NK-92 (cell line): Measurements from ENCODE around the gene LBH.

Source experiments
- DNase-seq: peaks from one replicate; lab custom pipeline; 2025; ENCODE audit not compliant: unreplicated experiment; lab: John Stamatoyannopoulos, UW

The LBH gene

DNA sequence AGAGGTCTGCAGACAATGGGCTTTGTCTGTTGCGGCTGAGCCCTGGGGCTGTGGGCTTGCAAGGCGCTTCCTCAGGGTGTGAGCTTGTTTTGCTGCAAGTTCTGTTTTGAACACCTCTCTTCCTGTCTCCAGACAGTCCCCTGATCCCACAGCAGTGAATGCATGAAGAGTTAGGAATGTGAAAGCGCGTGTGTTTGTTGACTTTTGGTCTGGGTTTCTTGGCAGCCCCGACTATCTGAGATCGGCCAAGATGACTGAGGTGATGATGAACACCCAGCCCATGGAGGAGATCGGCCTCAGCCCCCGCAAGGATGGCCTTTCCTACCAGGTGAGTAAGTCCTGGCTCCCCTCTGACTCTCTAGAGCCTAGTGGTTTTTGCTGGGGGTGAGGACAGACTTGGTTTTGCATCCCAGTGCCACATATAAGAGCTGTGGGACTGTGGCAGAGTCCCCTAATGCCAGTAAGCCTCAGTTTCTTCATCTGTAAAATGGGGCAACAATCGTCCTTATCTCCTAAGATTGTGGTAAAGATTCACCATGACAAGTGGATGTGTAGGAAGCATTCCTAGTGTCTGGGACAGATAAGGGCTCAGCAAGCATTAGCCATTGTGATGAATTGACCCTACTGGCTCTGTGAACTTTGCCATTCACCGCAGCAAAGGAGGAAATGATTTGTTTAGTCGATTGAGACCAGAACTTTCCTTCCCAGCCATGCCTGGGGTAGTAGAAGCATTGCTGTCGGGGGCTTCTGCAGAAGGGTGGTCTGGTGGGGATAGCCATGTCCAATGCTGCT lies 3.0 kb downstream of the LBH start:
- no peak for DNase-seq

DNA sequence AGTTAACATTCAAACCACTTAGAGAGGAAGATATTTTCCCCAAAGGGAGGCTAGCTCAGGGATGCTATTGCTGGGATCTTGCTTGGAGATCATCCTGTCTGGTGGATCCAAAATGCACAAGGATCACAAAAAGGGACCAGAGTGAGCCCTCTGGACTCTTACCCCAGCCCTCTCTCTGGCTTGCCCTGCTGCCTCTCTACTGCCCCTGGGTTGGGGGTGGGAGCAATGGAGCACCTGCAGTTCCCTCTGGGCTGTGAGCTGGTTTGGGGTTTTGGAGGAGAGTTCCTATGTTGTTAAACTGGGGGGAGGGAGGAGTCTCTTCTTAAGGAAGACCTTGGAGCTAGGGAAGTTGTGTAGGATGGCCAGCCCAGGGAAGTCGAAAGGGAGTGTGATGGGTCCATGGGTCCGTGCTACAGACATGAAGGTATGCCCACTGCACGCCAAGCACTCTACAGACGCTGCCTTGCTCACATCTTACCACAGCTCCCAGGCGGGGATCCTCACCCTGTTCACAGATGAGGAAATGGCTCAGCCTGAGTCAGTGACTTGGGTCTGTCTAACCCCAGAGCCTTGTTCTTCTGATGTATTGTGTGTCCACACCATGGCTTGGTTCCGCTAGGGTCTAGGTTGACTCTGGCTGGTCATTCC lies 3.8 kb downstream of the LBH start:
- DNase-seq = no peak

DNA sequence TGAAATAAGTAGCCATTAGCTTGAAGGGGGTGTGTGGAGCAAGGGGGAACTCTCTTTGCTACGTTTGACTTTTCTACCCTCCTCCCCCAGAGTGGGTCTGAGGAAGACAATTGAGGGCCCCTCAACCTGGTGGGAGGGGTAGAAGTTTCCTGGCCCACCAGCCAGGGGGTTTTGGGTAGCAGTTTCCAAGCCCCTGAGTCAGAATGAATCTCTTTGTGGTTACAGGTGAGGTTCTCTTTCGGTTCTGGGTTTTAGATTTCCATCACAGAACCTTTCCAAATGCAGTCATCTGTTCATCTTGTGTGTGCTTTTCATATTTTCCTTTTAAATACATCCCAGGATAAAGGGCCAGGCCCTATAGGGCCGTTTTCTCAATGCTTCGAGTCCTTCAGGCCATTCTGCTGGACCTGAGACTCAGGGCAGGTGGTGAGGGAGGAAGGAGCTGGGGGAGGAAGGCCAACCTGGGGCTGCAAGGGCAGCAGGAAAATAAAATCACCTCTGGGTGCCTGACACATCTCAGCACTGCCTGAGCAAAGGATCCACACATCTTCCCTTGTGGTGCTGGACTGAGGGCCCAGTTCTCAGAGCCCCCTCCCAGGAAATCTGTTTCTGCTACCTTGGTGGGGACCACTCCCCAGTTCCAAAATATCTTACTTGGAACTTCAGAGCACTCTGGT lies 4.7 kb downstream of the LBH start:
- DNase-seq = no peak

DNA sequence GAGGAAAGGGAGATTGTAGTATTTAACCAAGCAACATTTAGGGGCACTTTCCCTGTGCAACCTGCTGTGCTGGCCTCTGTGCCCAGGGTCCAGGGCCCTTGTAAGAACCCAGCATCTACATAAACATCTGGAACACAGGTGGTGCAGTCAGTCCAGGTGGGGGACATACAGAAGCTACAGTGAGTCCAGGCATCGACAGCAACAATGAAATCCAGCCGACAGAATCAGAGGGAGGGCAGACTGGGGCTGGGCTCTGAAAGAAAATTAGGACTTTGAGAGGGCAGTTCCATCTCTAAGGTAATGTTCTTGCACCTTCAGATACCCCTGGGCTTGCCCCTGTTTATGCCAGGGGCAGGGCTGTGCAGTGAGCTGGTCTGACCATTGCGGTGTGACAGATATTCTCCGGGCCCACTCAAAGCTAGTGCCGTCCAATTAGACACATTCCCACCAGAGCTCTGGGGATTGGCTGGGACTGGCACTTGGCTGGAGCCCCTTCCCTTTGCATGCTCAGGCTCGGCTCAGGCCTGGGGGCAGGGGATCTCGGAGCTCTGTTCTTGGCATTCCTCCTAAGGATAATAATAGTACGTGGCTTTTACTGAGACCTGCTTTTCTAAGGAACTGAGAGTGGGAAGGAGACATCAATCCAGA lies 5.4 kb downstream of the LBH start:
- DNase-seq = no peak

DNA sequence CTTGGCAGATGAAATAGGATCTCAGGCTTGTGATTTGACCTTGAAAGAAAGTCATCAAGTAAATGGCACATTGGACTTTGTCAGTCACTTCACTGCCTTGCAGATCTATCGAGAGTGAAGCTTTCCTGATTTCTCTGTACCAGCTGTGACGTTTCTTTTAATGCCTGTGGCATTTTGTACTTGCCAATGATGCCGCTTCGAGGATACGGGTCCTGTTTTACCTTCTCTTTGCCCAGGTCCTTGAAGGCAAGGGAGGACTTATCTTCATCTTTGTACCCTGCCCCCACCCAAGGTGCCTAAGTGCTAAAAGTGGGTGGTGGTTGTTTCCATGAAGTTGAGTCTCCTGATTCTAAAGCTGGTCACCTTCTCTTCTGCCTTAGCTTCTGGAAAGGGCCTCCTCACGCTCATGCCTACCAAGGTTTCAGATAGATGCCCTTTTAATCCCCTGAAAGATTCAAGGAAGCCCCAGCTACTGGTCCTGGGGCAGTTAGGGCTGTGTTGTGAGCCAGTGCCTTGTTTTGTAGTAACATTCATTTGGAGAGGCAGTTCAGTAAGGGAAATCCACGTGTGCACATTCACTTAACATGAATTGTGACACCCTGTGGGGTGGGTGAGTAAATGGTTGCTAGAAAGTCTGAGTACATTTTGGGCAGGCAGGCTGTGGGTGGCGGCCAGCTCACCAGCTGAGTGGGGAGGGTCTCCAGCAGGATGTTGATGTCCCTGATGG lies 6.1 kb downstream of the LBH start:
- DNase-seq = no peak

DNA sequence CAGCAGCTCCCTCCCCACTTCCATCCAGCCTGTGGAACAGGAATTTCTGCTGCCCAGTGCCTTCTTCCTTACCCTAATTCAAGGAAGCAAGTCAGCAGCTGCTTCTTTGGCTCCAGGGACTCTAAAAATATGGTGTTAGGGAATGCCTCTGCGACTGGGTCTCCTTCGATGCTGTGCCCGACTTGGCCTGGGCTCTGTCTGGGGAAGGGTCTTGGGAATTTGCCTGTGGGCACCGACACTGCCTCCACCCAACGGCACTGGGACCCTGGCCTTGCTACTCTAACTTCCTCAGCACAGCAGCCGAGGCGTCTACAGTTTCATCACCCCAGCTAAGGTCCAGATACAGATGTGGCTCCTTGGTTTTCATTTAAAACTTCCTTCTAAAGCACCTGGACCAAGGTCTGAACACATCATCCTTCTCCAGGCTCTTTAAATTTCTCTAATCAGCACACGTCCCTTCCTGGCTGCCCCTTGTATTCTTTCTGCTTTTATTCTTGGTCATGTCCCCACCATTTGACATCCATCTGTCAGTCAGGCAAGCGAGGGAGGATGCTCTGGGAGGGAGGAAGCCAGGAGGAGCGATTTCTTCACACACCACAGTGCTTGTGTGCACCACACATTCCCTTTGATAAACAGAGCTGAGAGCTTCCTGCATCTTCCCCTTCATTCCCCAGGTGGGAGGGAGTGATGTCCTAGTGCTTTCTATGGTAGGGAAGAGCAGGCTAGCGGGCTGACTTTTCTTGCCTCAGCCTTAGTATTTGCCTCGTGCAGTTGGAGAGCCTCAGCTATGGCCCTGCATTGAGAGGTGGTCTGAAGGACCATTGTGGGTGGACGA lies 6.8 kb downstream of the LBH start:
- no peak for DNase-seq

DNA sequence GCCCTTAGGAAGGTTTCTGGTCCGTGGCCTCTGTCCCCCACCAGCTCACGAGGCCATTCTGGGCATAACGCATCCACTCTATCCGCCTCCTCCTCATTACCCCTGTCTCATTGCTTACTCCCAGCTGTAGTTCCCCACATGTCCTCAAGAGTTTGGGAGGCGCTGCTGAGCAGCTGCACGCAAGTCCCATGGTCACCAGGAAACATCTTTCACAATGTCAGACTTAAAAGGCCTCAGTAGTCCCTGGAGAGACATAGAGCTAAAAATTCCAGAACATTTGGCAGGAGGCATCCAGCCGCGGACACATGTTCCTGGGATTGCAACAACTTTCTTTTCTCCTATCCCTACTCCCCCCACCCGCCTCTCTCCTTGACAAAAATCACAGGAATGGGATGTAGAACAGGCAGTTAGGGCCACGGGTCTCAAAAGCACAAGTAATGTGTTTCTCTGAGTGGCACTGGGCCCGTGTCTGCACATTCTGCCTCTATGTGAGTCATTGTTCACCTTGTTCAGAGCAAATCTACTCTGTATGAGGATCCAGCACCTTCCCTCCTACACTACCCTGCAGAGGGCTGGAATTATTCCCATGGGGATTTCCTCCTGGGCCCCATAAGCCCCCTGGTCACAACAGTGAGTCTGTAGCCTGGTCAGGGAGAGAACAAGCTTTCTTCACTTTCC lies 8.1 kb downstream of the LBH start:
- DNase-seq = no peak

DNA sequence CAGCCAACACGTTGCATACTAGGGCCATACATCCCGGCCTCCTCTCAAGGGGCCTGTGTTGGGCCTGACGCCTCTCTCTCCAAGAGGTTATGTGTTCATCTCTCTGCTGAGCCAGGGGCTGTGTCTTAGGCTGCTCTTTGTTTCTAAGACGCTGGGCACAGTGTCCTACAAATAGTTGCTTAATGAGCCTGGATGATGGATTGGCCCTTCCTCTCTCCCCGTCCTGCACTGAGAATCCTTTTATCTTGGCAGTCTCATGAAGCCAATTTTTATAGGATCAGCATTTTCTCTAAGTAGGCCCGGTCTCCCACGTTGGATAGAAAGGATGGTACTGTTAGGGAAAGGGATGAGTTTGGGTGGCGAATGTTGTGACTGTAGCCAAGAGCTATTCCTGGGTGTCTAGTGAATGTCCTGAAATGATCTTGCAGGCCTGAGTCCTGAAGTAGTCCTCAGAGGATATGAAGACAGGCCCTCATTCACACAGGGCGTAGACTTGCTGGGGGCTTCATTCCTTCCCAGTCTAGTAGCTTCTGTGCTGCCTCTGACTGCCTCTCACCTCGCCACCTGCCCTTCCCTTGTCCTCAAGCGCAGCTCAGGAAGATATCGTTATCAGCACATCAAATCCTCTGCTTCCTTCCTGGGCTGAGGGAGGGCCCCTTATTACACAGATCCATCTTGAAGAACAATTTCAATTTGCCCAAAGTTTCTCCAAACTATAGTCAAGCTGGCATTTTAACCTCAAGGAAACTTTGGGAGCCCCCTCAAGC lies 8.8 kb downstream of the LBH start:
- no peak for DNase-seq

DNA sequence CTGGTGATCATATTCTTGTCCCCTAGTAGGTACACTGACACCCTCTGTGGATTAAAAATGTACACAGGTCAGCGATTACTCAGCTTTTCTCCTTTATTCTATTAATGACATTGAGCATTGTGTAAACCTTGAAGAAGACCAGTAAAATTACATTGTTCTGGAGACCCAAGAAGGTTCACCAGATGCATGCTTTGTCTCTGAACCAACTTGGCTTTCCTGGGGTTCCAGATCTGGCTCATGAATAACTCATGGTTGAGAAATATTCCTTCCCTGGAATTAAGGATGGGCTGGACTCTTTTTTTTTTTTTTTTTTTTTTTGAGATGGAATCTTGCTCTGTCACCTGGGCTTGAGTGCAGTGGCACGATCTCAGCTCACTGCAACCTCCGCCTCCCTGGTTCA lies 11.9 kb downstream of the LBH start:
- no peak for DNase-seq

DNA sequence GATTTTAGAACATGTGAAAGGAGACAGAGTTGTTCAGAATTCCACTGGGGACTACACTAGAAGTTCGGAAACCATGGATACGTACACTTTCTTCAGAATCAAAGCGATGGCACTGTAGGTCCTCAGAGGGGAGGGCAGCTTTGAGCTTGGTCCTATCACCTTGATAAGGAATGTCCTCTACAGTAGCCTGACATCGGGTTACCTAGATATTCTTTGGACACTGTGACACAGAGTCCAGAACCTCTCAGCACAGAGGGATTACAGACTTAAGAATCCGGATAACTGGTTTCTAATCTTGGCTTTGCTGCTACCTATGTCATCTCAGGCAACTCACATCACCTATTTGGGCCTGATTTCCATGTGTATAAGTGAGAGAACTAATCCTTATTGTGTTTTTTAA lies 14.0 kb downstream of the LBH start:
- DNase-seq = no peak

DNA sequence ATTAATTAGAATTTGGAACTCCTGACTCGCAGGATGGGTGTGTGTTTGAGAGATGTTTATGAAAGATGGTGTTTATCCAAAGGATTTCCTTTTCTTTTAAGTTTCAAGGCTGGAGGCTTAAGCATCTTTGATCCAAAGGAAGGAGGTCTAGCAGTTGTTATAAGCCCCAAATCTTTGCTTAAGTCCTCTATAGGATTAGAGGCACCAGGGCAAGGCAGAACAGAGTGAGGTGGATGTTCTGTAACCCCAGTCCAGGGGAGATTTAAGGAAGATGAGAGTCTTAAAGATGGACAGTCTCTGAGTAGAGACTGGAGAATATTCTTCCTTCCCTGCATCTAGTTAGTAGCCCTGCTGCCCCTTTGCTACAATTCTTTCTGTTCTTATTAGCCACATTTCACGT lies 17.5 kb downstream of the LBH start:
- DNase-seq = no peak

DNA sequence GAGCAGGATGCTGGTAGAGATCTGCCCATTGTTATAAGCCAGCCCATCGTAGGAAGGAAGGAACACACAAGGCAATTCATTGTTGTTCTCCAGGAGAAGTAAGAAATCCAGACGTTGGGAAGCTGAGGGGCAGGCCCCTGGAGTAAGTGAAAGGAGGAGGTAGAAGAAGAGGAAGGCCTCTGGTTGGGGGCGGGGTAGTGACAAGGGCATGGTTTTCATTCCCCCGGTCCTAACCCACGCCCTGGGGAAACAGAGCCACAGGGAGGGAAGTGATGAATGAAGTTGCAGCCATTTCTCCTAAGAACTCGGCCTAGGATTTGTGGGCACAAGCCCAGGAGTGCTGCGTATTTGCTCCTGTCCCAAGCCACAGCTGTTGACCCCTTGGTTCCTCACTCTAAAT lies 18.0 kb downstream of the LBH start:
- no peak for DNase-seq

DNA sequence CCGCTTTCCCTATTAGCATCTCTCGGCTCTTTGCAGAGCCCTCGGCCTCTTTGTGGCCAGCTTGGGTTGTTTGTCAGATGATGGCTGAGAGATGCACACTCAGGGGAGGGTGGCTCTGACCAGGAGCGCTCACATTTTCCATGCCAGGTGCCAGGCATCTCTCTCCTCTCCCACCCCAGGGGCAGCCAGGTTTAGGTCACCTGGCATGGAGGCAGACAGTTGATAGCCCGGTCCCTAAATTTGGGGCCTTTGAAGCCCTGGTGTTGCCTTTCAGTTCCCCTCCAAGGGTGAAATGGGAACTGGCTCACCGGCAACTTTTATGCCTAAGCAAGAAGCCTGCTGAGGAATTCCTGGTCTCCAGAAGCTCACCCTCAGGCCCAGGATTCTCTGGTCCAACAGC lies 19.1 kb downstream of the LBH start:
- no peak for DNase-seq

DNA sequence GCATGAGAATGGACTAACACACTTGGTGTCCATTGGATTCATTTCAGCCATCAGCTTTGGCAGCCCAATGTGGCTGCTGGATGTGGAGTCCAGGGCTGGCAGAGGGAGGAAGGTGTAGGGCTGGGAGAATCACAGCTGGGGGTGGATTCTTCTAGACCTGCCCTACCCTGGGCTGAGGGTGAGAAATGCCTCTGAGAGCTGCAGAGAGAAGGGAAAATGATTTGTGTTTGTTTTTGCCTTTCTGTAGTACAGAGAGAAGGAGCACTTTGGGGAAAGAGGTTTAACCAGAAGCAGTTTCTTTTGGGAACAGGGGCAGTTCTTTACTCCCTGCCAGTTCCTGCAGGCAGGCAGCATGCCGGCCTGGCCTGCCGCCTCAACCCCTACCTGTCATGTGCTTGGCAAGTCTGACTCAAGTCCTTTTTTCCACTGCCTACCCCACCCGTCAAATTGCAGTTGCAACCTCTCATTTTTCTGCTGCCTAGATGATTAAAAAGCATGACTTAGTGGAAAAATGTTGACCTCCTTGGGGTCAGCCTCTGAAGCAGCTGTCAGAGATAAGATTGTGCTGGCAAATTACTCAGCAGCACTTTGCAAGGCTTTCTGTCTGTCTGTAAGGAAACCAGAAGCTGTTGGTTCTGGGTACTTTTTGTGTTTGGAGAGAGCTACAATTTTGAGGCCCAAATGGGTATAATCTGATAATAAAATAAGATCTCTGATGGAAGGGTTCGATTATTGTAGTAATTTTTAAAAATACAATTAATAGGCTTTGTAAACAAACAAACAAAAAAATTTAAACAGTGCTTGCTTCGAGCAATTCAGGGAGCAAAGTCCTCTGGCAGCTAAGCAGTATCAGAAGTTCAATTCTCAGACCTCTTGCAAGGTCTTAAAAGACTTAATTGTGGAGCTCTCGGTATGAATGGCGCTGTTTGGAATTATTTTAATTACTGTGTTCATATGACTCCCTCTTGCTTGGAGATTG lies 21.7 kb downstream of the LBH start:
- no peak for DNase-seq

DNA sequence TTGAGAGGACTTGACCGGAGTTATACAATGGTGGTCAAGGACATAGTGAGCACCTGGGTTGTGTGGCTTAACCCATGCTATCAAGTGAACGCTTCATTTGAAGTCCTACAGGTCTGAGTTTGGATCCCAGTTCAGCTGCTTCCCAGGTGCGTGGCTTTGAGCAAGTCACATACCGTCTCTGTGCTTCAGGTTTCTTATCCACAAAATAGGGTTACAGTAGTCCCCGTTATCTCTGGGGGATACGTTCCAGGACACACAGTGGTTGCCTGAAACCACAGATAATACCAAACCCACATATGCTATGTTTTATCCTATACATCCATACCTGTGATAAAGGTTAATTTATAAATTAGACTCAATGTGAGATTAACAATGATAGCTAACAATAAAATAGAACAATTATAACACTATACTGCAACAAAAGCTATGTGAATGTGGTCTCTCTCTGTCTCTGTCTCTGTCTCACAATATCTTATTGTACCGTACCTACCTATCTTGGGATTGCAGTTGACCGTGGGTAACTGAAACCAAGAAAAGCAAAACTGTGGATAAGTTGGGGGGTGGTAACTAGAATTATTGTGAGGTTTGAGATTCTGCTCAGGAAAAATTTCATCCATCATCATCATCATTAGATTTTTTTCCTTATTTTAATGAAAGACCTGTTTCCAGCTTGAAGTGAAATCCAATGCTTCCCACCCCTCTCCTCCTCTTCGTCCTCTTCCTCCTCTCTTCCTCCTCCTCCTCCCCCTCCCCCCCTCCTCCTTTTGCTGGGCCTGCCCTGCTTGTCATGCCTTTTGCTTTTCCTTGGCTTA lies 22.7 kb downstream of the LBH start:
- no peak for DNase-seq

DNA sequence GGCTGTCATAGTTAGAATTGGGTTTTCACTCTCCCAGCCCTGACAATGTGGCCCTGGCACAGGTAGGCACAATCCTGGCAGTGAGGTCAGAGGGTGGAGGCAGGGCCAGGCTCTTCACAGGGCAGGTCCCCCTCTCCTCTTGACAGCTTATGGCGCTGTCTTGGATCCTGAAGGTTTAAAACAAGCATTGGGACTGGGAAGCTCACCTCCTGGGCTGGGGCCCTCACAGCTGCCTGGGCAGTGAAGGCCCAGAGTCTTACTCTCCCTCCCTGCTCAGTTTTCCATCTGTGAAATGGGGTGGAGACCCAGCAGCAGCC lies 23.3 kb downstream of the LBH start:
- DNase-seq = no peak

DNA sequence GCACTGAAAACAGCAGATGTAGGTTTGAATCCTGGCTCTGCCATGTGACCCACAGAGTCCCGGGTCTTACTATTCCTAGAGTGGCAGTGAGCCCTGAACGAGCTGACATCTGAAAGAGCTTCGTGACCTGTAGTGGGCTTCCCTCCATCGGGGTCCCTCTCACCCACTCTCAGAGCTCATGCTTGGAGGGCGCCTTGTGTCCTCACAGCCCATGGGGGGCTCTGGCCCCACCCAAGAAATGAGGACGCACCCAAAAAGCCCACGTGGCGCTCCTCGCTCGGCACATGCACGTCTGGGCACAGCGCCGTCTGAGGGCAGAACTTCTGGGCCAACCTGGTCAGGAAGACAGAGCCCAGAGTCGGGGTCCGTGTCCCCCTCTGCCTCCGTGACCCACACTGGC lies 23.7 kb downstream of the LBH start:
- no peak for DNase-seq
